IMR-90 (cell line): ENCODE measurements around the gene SHISA8. TPM values are rescaled to one million over a fixed set of nuclear protein-coding genes. Genes with fewer than 3 reads are reported as not detected.

Source experiments
- ATAC-seq: fragments of 200-7000 bp; cut with Tn5 transposase; 2 replicates; pipeline ENCODE4 v1.9.1; 2020; ENCODE audit warnings: low read depth, mild to moderate bottlenecking, moderate library complexity
- BruUV-seq: library from RNA; stranded (reverse); fragments of 400-500 nt; replicated peaks from 2 replicates; lab custom pipeline; 2021; lab: Mats Ljungman, UMichigan
- CTCF ChIA-PET: fragments of 300-600 bp; formaldehyde crosslinking; extraction: SDS; loops from one replicate; lab custom pipeline; 2021; ENCODE audit warnings: antibody characterized with exemption; lab: Yijun Ruan, JAX
- POLR2A ChIA-PET: fragments of 300-600 bp; sonication (Branson Sonifier 250); formaldehyde crosslinking; loops from one replicate; lab custom pipeline; 2022; ENCODE audit warnings: antibody characterized with exemption; ENCODE audit not compliant: unreplicated experiment; lab: Charles Lee
- DNase-seq: peaks from one replicate; pipeline ENCODE4 v3.0.0; 2013
- H2AFZ ChIP-seq: replicated peaks from 2 replicates; pipeline ENCODE3; 2013; ENCODE audit warnings: low read length, mild to moderate bottlenecking; ENCODE audit not compliant: poor library complexity
- H2AK5ac ChIP-seq: 2 replicates; pipeline ENCODE4 v1.6.1; 2013; ENCODE audit warnings: low read depth, low read length, inconsistent platforms
- H2AK9ac ChIP-seq: replicated peaks from 2 replicates; pipeline ENCODE3; 2013; ENCODE audit warnings: mild to moderate bottlenecking, low read depth, low read length, moderate library complexity; ENCODE audit not compliant: poor library complexity
- H2BK120ac ChIP-seq: 2 replicates; pipeline ENCODE4 v1.6.1; 2013; ENCODE audit warnings: low read depth, low read length, inconsistent platforms
- H2BK15ac ChIP-seq: 3 replicates; pipeline ENCODE4 v1.6.1; 2013; ENCODE audit warnings: low read depth, low read length, inconsistent platforms
- H2BK20ac ChIP-seq: 2 replicates; pipeline ENCODE4 v1.6.1; 2013; ENCODE audit warnings: low read depth, mild to moderate bottlenecking, inconsistent platforms, low read length, moderate library complexity
- H2BK5ac ChIP-seq: 2 replicates; pipeline ENCODE4 v1.6.1; 2013; ENCODE audit warnings: mild to moderate bottlenecking, low read depth, low read length, inconsistent platforms; ENCODE audit not compliant: poor library complexity, severe bottlenecking
- H3K14ac ChIP-seq: replicated peaks from 2 replicates; pipeline ENCODE4 v1.6.1; 2013; ENCODE audit warnings: low read depth, low read length, inconsistent platforms
- H3K18ac ChIP-seq: 2 replicates; pipeline ENCODE4 v1.6.1; 2013; ENCODE audit warnings: low read depth, low read length, control low read depth
- H3K23ac ChIP-seq: 2 replicates; pipeline ENCODE4 v1.6.1; 2013; ENCODE audit warnings: low read depth, low read length, inconsistent platforms
- H3K27ac ChIP-seq: 2 replicates; pipeline ENCODE4 v1.5.1; 2013; ENCODE audit warnings: mild to moderate bottlenecking, control low read depth, low read length; ENCODE audit not compliant: insufficient read depth
- H3K27me3 ChIP-seq: 2 replicates; pipeline ENCODE4 v1.6.1; 2013; ENCODE audit warnings: low read length; ENCODE audit not compliant: control insufficient read depth, insufficient read depth
- H3K36me3 ChIP-seq: 2 replicates; pipeline ENCODE4 v1.6.1; 2013; ENCODE audit warnings: low read length, mixed read lengths; ENCODE audit not compliant: control insufficient read depth, insufficient read depth
- H3K4ac ChIP-seq: 2 replicates; pipeline ENCODE4 v1.6.1; 2013; ENCODE audit warnings: low read depth, low read length, inconsistent platforms
- H3K4me1 ChIP-seq: 2 replicates; pipeline ENCODE4 v1.6.1; 2013; ENCODE audit warnings: low read length, mixed read lengths; ENCODE audit not compliant: control insufficient read depth, insufficient read depth
- H3K4me2 ChIP-seq: 2 replicates; pipeline ENCODE4 v1.6.1; 2013; ENCODE audit warnings: low read depth, mild to moderate bottlenecking, control low read depth, low read length, moderate library complexity
- H3K4me3 ChIP-seq: 2 replicates; pipeline ENCODE4 v1.5.1; 2013; ENCODE audit warnings: low read depth, mild to moderate bottlenecking, control low read depth, low read length, moderate library complexity; ENCODE audit not compliant: insufficient read depth
- H3K56ac ChIP-seq: 2 replicates; pipeline ENCODE4 v1.6.1; 2013; ENCODE audit warnings: low read length, inconsistent platforms; ENCODE audit not compliant: insufficient read depth; ENCODE audit errors: extremely low read depth
- H3K79me1 ChIP-seq, 2 experiments: 2 replicates each; pipeline ENCODE4 v1.6.1; 2013; ENCODE audit warnings: low read length in 2 of 2, inconsistent platforms in 1 of 2, low read depth in 1 of 2
- H3K9ac ChIP-seq: 2 replicates; pipeline ENCODE4 v1.6.1; 2013; ENCODE audit warnings: low read depth, low read length, control low read depth
- H3K9me1 ChIP-seq: 2 replicates; pipeline ENCODE4 v1.6.1; 2013; ENCODE audit warnings: low read length, inconsistent platforms; ENCODE audit not compliant: insufficient read depth
- H3K9me3 ChIP-seq: 2 replicates; pipeline ENCODE4 v1.6.1; 2013; ENCODE audit warnings: low read length; ENCODE audit not compliant: control insufficient read depth, insufficient read depth
- H4K20me1 ChIP-seq: 2 replicates; pipeline ENCODE4 v1.6.1; 2013; ENCODE audit warnings: low read length, inconsistent platforms; ENCODE audit not compliant: insufficient read depth
- H4K5ac ChIP-seq: 2 replicates; pipeline ENCODE4 v1.6.1; 2013; ENCODE audit warnings: mild to moderate bottlenecking, low read depth, low read length, control low read depth
- H4K8ac ChIP-seq, 2 experiments: 2 replicates each; pipeline ENCODE4 v1.6.1; 2013; ENCODE audit warnings: low read depth in 2 of 2, low read length in 2 of 2, control low read depth in 1 of 2, inconsistent platforms in 1 of 2
- H4K91ac ChIP-seq: 2 replicates; pipeline ENCODE4 v1.6.1; 2013; ENCODE audit warnings: low read depth, low read length, inconsistent platforms; ENCODE audit not compliant: insufficient read depth
- BHLHE40 ChIP-seq: fragments of 150-350 bp; IDR thresholded peaks from 2 replicates; pipeline ENCODE4 v1.6.1; 2016; ENCODE audit warnings: mild to moderate bottlenecking, low read depth, low read length
- CEBPB ChIP-seq: IDR thresholded peaks from 2 replicates; pipeline ENCODE4 v1.6.1; 2012; ENCODE audit warnings: low read depth, low read length, improper control_type of control experiment
- CHD1 ChIP-seq: IDR thresholded peaks from 2 replicates; pipeline ENCODE4 v1.6.1; 2012; ENCODE audit warnings: low read depth, low read length, improper control_type of control experiment
- CTCF ChIP-seq: conservative IDR thresholded peaks from 2 replicates; pipeline ENCODE4 v1.5.1; 2012; ENCODE audit warnings: mild to moderate bottlenecking, low read depth, low read length, improper control_type of control experiment
- ELK1 ChIP-seq: fragments of 150-350 bp; IDR thresholded peaks from 2 replicates; pipeline ENCODE4 v1.6.1; 2016; ENCODE audit warnings: low read depth, mild to moderate bottlenecking, low read length, moderate library complexity, borderline replicate concordance
- FOS ChIP-seq: fragments of 150-350 bp; IDR thresholded peaks from 2 replicates; pipeline ENCODE4 v1.6.1; 2016; ENCODE audit warnings: low read depth, low read length
- MAFK ChIP-seq: IDR thresholded peaks from 2 replicates; pipeline ENCODE4 v1.6.1; 2012; ENCODE audit warnings: low read depth, low read length, improper control_type of control experiment
- MAZ ChIP-seq: IDR thresholded peaks from 2 replicates; pipeline ENCODE4 v1.6.1; 2012; ENCODE audit warnings: low read depth, mild to moderate bottlenecking, low read length, improper control_type of control experiment, moderate library complexity, borderline replicate concordance
- MXI1 ChIP-seq: IDR thresholded peaks from 2 replicates; pipeline ENCODE4 v1.6.1; 2012; ENCODE audit warnings: low read depth, mild to moderate bottlenecking, low read length, moderate library complexity, borderline replicate concordance
- NFE2L2 ChIP-seq: fragments of 150-350 bp; IDR thresholded peaks from 2 replicates; pipeline ENCODE4 v1.6.1; 2016; ENCODE audit warnings: low read depth, mild to moderate bottlenecking, low read length
- POLR2A ChIP-seq: IDR thresholded peaks from 2 replicates; pipeline ENCODE4 v1.6.1; 2012; ENCODE audit warnings: mild to moderate bottlenecking, low read depth, low read length
- RAD21 ChIP-seq: IDR thresholded peaks from 2 replicates; pipeline ENCODE4 v1.6.1; 2012; ENCODE audit warnings: low read length, improper control_type of control experiment
- RCOR1 ChIP-seq: IDR thresholded peaks from 2 replicates; pipeline ENCODE4 v1.6.1; 2012; ENCODE audit warnings: mild to moderate bottlenecking, low read length, improper control_type of control experiment; ENCODE audit not compliant: insufficient replicate concordance
- RFX5 ChIP-seq: IDR thresholded peaks from 2 replicates; pipeline ENCODE4 v1.8.0; 2012; ENCODE audit warnings: low read depth, mild to moderate bottlenecking, low read length, moderate library complexity
- SMC3 ChIP-seq: fragments of 150-350 bp; IDR thresholded peaks from 2 replicates; pipeline ENCODE4 v1.6.1; 2016; ENCODE audit warnings: low read depth, mild to moderate bottlenecking, antibody characterized with exemption, low read length, moderate library complexity
- USF2 ChIP-seq: fragments of 150-350 bp; IDR thresholded peaks from 2 replicates; pipeline ENCODE4 v1.6.1; 2017; ENCODE audit warnings: mild to moderate bottlenecking, antibody characterized with exemption, low read length, low read depth
- WGBS, 2 experiments: methylation state at CpG; one replicate each; pipeline versions ENCODE4 v1.1.5 to v1.1.7; 2013; ENCODE audit warnings: missing lambda C conversion rate in 2 of 2; ENCODE audit not compliant: insufficient read length in 1 of 2; ENCODE audit errors: extremely low coverage in 2 of 2; 5-methylcytosine and 5-hydroxymethylcytosine counted together
- dilution Hi-C: fragments of 300-500 bp; cut with HindIII; formaldehyde crosslinking; loops from one replicate; pipeline ENCODE4 v1.14.3; 2018; ENCODE audit warnings: low sequenced_read_pairs; ENCODE audit not compliant: unreplicated experiment
- in situ Hi-C: fragments of 300-500 bp; cut with MboI; formaldehyde crosslinking; loops from 3 replicates; pipeline ENCODE4 v1.14.3; 2019; ENCODE audit warnings: low sequenced_read_pairs, inconsistent platforms, mixed read lengths
- intact Hi-C: fragments of 100-400 bp; cut with micrococcal nuclease; formaldehyde crosslinking; loops from 2 replicates; pipeline ENCODE4 v1.10.0; 2022
- polyA plus RNA-seq, 3 experiments: library from polyadenylated mRNA; depleted of rRNA; stranded (reverse); fragments of >200 nt; gene quantifications; 2 replicates each; pipeline ENCODE4 v1.2.3, GENCODE V29; 2012; ENCODE audit warnings: low replicate concordance in 1 of 3
- total RNA-seq: library from RNA; depleted of rRNA; stranded (reverse); fragments of >200 nt; gene quantifications from 2 replicates; pipeline ENCODE4 v1.2.3, GENCODE V29; 2012

The SHISA8 gene
- total and polyA plus RNA-seq, 2 of the 4 experiments (the other 2 are of a cell fraction): not detected

GRCh38 chr22:41875531-41876270 lies 39.2 kb downstream of the SHISA8 start:
- H4K5ac ChIP-seq: no peak overlapping the region
- ATAC-seq: peak; percentile 11; the same call in 1 of the 2 replicates
- no peaks in the 10 kb centered on the region for H3K9me3 ChIP-seq
- H3K36me3 ChIP-seq: peaks cover 28% of the 10 kb centered on the region
- BruUV-seq: no TSS peak
- H4K20me1 ChIP-seq: no peaks in the 10 kb centered on the region
- ChIA-PET POLR2A (no interaction called here), CTCF (no interaction called here)
- H2AK9ac ChIP-seq: no peak overlapping the region
- H3K9ac ChIP-seq: no peak overlapping the region
- H3K14ac ChIP-seq: no peak overlapping the region
- H3K56ac ChIP-seq: no peak overlapping the region
- no peak overlapping the region for H4K91ac ChIP-seq
- no peak overlapping the region for H3K18ac ChIP-seq
- no peak overlapping the region for H2BK120ac ChIP-seq
- H3K4me3 ChIP-seq: no peak overlapping the region
- H2AK5ac ChIP-seq: no peak overlapping the region
- no peak overlapping the region for H4K8ac ChIP-seq
- intact Hi-C loops: no loop called here
- H3K4ac ChIP-seq: no peak overlapping the region
- WGBS, 2 experiments: 78% methylated on average over 1 of the region's 10 CpGs; no CpG with 5 or more reads in 1 of the 2 experiments
- H2AFZ ChIP-seq: no peak overlapping the region
- no peak for DNase-seq
- peaks cover 9% of the 10 kb centered on the region; the same call in 1 of the 2 replicates for H3K9me1 ChIP-seq
- H3K23ac ChIP-seq: no peak overlapping the region
- peaks cover 5% of the 10 kb centered on the region for H3K4me1 ChIP-seq
- no peaks in the 10 kb centered on the region for H3K79me1 ChIP-seq
- no peaks in the 10 kb centered on the region for H3K27me3 ChIP-seq
- in situ Hi-C loops: no loop called here
- no peak overlapping the region for H2BK5ac ChIP-seq
- dilution Hi-C loops: no loop called here
- TF ChIP-seq FOS (no peak), RAD21 (no peak), NFE2L2 (no peak), CTCF (no peak), RFX5 (no peak), MAZ (no peak), CEBPB (no peak), ELK1 (no peak), BHLHE40 (no peak), SMC3 (no peak), RCOR1 (no peak), POLR2A (no peak), MAFK (no peak), CHD1 (no peak), MXI1 (no peak), USF2 (no peak)
- no peak overlapping the region for H3K4me2 ChIP-seq
- no peak overlapping the region for H2BK20ac ChIP-seq
- no peak overlapping the region for H3K27ac ChIP-seq
- H2BK15ac ChIP-seq: no peak overlapping the region
